ENCODE measurements around the gene FCHO2.
"Not testable (repeated sequence)": the region's sequence is repeated elsewhere in the genome, so short reads cannot be mapped to it uniquely, and the experiment has no call there.

FCHO2 gene

GRCh38 chr5:73022471-73023169, 66.8 kb downstream of the FCHO2 start:
- peak; percentile 33 for DNase-seq (ENCODE audit: low read depth)
- TF ChIP-seq CTCF (conservative IDR thresholded peaks at IDR 0.05; ENCODE audit: low read length) = no peak
- no peak overlapping the region for H3K4me3 ChIP-seq (ENCODE audit: low read length)

GRCh38 chr5:73024946-73025544, 69.2 kb downstream of the FCHO2 start:
- DNase-seq (ENCODE audit: low read depth) = peak; percentile 6
- H3K4me3 ChIP-seq (ENCODE audit: low read length) = not testable (repeated sequence)

GRCh38 chr5:73027361-73027760, 71.5 kb downstream of the FCHO2 start:
- TF ChIP-seq CTCF (conservative IDR thresholded peaks at IDR 0.05; ENCODE audit: low read length) = peak; percentile 22

GRCh38 chr5:73027816-73028215, 72.0 kb downstream of the FCHO2 start:
- no peak for DNase-seq (ENCODE audit: low read depth)
- TF ChIP-seq CTCF (conservative IDR thresholded peaks at IDR 0.05; ENCODE audit: low read length) = no peak
- no peak overlapping the region for H3K4me3 ChIP-seq (ENCODE audit: low read length)

More at GRCh38 chr5:73027361-73027760, 71.5 kb downstream of the FCHO2 start:
- DNase-seq (ENCODE audit: low read depth) = no peak
- no peak overlapping the region for H3K4me3 ChIP-seq (ENCODE audit: low read length)

GRCh38 chr5:73028991-73029595, 73.3 kb downstream of the FCHO2 start:
- no peak for TF ChIP-seq CTCF (conservative IDR thresholded peaks at IDR 0.05; ENCODE audit: low read length)
- DNase-seq (ENCODE audit: low read depth) = peak; percentile 48
- H3K4me3 ChIP-seq (ENCODE audit: low read length) = no peak overlapping the region

GRCh38 chr5:73030531-73030930, 74.7 kb downstream of the FCHO2 start:
- no peak for TF ChIP-seq CTCF (conservative IDR thresholded peaks at IDR 0.05; ENCODE audit: low read length)
- no peak overlapping the region for H3K4me3 ChIP-seq (ENCODE audit: low read length)
- no peak for DNase-seq (ENCODE audit: low read depth)

- H3K4me3 ChIP-seq (ENCODE audit: low read length) = no peak overlapping the region
- peak; percentile 91 for DNase-seq (ENCODE audit: low read depth)
- no peak for TF ChIP-seq CTCF (conservative IDR thresholded peaks at IDR 0.05; ENCODE audit: low read length)
Measured at GRCh38 chr5:73030995-73031394, 75.2 kb downstream of the FCHO2 start.

Measured in AG10803 (cell line).